ENCODE measurements around the gene IL5.
"Not testable (repeated sequence)": the region's sequence is repeated elsewhere in the genome, so short reads cannot be mapped to it uniquely, and the experiment has no call there.

The IL5 gene
- 0 to 0.10 (median 0) reads per million in 4 experiments for total RNA-seq

DNA sequence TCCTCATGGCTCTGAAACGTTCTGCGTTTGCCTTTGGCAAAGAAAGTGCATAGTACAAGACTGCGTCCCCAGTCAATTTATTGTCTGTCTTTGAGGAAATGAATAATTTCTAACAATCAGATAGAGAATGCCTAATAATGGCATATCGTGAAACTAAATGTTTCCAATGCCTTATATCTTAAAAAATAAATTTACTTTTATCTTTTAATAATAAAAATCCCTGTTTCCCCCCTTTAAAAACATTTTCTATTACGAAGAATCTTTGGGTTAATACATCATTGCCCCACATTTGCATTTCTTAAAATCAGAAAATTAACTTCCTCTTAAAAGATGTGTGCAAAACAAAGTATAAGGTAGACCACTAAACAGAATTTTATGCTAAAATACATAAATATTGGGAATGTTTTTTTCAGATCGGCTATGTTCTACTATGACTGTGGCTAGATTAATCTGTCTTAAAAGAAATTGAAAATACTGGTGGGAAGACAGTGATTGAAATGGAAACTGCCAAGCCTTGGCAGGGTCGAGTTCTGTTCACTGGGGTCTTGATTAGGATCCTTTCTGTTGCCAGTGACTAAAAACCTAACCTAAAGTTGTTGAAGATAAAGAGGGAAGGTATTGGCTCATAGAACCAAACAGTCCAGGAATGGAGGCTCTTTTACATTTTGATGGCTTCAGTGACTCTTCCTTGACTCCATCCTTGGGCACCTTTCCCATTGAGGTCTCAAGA is at the start of gene IL5:
Gene IL5 (minus strand): TSS at position 51 of the 730 bp plus-strand sequence. CDS start 44 bp downstream, at position 7.
- DNase-seq: no peak

GRCh38 chr5:132592521-132592920 is 49.2 kb upstream of the IL5 start:
- DNase-seq: no peak

DNA sequence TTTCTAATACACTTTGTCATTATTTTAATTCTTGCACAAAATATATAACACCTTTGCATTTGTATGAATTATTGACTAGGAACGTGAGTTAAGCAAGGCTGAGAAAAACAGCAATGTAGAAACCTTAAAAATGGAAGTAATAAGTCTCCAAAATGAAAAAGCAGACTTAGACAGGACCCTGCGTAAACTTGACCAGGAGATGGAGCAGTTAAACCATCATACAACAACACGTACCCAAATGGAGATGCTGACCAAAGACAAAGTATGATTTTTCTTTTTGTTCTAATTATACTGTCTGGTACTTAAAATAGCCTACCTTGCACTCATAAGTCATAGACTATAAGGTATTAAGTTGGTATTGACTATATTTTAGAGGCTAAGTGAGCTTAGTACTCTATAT is 47.8 kb upstream of the IL5 start:
- DNase-seq: no peak

DNA sequence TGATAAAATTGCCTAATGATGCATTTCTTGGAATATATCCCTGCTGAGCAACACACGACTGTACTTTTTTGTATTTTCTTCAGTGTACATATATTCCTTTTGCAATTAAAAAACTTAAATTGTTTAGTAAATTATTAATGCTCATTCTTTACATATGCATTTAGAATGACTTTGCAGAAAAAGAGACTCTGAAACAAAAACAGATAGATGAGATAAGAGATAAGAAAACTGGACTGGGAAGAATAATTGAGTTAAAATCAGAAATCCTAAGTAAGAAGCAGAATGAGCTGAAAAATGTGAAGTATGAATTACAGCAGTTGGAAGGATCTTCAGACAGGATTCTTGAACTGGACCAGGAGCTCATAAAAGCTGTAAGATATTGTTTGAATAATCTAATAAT is 46.1 kb upstream of the IL5 start:
- no peak for DNase-seq

- no peak for DNase-seq
These were observed 42.7 kb upstream of the IL5 start for GRCh38 chr5:132586063-132586462.

DNA sequence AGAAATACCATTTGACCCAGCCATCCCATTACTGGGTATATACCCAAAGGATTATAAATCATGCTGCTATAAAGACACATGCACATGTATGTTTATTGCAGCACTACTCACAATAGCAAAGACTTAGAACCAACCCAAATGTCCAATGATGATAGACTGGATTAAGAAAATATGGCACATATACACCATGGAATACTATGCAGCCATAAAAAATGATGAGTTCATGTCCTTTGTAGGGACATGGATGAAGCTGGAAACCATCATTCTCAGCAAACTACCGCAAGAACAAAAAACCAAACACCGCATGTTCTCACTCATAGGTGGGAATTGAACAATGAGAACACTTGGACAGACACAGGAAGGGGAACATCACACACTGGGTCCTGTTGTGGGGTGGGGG is 41.2 kb upstream of the IL5 start:
- not testable (repeated sequence) for DNase-seq

- no peak for DNase-seq
These were observed 32.8 kb upstream of the IL5 start for GRCh38 chr5:132576123-132576522.

- no peak for DNase-seq
These were observed 23.3 kb upstream of the IL5 start for GRCh38 chr5:132566657-132567056.

DNA sequence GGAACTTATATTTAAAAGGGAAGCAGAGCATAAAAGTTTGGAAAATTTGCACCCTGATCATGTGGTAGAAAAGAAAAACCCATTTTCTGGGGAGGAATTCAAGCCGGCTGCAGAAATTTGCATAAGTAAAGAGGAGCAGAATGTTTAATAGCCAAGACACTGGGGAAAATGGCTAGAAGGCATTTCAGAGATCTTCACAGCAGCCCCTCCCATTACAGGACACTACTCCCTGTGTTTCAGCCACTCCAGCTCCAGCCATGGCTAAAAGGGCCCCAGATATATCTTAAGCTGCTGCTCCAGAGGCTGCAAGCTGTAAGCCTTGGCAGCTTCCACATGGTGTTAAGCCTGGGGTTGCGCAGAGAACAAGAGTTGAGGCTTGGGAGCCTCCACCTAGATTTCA is 21.2 kb upstream of the IL5 start:
- not testable (repeated sequence) for DNase-seq

GRCh38 chr5:132561601-132562000 is 18.3 kb upstream of the IL5 start:
- no peak for DNase-seq

DNA sequence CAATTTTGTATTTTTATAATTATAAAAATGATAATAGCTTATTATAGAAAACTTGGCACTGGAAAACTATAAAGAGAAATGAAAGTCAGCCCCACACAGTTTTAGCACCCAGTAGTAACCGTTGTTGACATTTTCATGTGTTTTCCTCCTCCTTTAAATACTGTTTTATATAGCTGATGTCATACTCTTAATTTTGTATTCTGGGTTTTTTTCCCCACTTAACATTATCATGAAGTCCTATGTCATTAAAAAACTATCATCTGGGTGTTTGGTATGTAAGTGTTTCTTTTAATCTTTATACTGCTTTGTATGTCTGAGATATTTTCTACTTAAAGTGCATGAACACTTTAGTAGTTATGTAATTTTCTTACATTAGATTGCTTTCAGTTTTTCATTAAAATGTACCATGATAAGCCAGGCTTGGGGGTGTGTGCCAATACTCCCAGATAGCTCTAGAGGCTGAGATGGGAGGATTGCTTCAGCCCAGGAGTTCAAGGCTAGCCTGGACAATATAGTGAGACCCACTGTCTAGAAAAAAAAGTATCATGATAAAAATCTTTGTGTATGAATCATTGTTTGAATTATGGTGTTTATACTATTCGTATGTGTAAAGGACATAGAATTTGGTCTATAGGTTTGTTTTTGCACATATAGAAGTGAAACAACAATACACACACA is 16.2 kb upstream of the IL5 start:
- DNase-seq: no peak

DNA sequence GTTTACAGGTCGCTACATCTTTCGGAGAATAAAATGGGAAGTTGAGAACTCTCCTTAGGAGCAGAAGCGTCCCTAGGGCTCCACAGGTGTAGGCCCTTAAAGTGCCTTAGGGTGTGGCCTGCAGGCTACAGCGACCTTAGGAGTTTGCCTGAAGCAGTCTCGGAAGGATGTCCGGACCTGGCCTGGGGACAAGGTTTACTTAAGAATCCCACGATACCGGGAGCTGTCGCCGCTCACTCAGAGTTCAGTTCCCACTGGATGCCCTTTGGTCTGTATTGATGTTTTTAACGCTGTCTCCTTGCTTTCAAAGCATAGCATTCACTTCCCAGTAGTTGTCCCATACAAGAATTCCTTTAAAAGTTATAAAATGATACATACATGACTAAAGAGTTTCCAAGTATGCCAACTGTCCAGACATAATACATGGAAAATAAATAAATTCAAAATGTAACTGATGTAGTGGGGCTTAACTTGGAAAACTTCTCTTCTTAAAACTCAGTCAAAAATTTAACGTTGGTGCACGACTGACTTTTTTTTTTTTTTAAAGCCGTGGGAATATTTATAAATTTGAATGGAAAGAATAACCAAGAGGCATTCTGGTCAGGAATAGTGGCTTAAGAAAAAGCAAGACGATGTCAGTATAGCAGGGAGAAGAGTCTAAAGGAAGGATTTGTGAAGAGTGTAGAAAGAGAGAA is 14.3 kb upstream of the IL5 start:
- DNase-seq: no peak

DNA sequence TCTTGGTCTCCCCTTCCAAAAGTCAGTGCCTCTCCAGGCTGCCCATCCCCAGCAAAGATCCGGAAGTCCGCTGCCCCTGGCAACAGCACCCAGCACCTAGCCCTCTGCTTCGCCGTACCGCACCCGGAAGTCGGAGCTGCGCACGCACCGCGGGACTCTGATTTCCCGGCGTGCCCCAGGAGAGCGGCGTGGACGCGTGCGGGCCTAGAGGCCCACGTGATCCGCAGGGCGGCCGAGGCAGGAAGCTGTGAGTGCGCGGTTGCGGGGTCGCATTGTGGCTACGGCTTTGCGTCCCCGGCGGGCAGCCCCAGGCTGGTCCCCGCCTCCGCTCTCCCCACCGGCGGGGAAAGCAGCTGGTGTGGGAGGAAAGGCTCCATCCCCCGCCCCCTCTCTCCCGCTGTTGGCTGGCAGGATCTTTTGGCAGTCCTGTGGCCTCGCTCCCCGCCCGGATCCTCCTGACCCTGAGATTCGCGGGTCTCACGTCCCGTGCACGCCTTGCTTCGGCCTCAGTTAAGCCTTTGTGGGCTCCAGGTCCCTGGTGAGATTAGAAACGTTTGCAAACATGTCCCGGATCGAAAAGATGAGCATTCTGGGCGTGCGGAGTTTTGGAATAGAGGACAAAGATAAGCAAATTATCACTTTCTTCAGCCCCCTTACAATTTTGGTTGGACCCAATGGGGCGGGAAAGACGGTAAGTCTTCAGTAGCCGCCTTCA is 13.6 kb upstream of the IL5 start, which contains the start of gene RAD50:
Gene RAD50 (plus strand): TSS at position 215 of the 715 bp plus-strand sequence. CDS start 348 bp downstream, at position 563.
- DNase-seq: peak; percentile 85

DNA sequence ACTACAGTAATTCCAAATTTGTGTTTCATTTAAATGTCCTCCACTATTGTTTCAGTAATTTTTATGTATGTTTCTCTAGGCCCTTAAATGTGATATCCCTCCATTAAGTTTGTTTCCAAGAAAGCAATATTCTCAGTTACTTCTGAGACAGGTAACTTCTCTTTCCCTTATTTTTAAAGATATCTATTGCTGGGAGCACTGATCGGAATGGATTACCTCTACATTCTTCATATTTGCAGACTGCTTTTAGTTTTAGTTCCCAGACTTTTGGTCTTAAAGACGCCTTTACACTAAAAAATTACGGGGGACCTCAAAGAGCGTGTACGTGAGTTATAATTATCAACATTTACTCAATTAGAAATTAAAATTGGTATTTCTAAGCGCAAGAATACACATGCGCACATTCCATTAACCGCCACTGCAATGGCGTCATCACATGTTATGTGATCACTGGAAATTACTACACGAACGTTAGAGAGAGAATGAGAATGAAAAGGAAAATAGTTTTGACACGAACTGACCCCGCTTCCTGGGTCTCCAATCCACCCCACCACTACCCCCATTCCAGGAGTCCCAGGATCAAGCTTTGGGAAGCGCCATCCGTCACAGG is 12.9 kb upstream of the IL5 start:
- DNase-seq: no peak

DNA sequence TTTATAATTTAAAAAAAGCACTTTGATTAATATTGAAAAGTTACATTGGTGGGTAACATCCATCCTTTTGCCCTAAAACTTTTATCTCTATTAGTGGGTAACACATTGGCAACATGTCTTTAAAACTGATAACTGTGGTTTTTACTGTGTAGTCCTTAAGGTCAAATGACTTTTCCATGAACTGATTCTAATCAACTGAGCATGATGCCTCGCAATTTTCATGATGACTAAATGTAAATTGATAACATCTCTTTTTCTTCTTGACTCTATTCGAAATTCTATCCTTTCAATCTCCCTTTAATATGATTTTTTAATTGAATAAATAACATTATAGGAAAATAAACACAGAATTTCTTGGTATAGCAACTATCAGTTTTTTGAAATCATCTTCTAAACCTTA is 6.3 kb upstream of the IL5 start:
- DNase-seq: no peak

DNA sequence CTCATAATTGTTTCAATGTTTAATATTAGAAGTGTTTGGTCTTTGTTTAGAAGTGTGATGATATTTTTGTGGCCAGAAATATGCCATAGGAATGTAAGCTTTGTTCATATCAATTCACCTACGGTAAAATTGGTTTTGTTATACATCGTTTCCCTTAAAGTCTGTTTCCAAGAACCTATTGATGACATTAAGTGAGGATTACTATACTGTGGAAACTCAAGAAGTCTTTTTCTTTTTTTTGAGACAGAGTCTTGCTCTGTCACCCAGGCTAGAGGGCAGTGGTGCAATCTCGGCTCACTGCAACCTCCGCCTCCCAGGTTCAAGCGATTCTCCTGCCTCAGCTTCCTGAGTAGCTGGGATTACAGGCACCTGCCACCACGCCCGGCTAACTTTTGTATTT is 5.5 kb upstream of the IL5 start:
- not testable (repeated sequence) for DNase-seq

GRCh38 chr5:132547269-132547668 is 3.9 kb upstream of the IL5 start:
- no peak for DNase-seq

DNA sequence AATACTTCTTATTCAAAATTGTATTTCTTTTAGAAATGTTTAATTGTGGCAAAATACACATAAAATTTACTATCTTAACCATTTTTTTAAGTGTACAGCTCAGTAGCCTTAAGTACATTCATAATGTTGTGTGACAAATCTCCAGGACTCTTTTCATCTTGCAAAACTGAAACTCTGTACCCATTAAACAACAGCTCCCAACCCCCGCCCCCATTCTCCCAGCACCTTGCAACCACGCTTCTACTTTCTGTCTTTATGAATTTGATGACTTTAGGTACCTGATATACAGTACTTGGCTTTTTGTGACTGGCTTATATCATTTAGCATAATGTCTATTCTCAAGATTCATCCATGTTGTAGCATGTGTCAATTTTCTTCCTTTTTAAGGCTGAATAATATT is 2.8 kb upstream of the IL5 start:
- no peak for DNase-seq

GRCh38 chr5:132540764-132541163 is 2.6 kb downstream of the IL5 start:
- DNase-seq: no peak

- DNase-seq: no peak
These were observed 3.2 kb downstream of the IL5 start for GRCh38 chr5:132540149-132540548.

- DNase-seq: no peak
These were observed 3.6 kb downstream of the IL5 start for GRCh38 chr5:132539716-132540115.

DNA sequence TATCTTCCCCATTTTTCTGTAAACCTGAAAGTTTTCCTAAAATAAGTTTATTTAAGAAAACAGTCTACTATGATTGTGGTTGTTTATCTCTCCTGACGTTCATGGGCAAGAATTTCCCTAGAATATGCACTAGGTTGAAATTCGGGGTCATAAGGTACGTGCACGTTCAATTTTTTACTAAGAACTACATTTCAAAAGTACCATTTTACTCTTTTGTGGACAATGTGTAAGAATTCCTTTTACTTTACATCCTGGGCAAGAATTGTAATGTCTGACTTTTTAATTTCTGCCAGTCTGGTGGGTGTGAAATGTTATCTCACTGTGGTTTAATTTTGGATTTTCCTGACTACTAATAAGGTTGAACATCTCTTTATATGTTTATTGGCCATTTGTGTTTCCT is 12.4 kb downstream of the IL5 start:
- no peak for DNase-seq

All from effector CD8-positive, alpha-beta T cell (primary cell).